Activated CD8-positive, alpha-beta T cell treated with anti-CD3 and anti-CD28 coated beads for 36 hours (primary cell): ENCODE results near the gene ASIC4. TPM values are rescaled to one million over a fixed set of nuclear protein-coding genes. Genes with fewer than 3 reads are reported as not detected.
A peak's percentile ranks its signal among the peaks of the same experiment; 100 is the strongest.

ENCODE experiments used
- ATAC-seq: fragments of 200-7000 bp; cut with Tn5 transposase; one replicate; pipeline ENCODE4 v1.10.0; 2021; ENCODE audit warnings: mild to moderate bottlenecking, moderate library complexity
- CTCF ChIA-PET: fragments of 350-600 bp; sonication (Branson Sonifier 250); formaldehyde crosslinking; loops from one replicate; lab custom pipeline; 2021; ENCODE audit warnings: antibody characterized with exemption; lab: Charles Lee
- POLR2A ChIA-PET: fragments of 350-600 bp; sonication (Branson Sonifier 250); formaldehyde crosslinking; loops from one replicate; lab custom pipeline; 2021; ENCODE audit warnings: antibody characterized with exemption; lab: Charles Lee
- DNase-seq: peaks from one replicate; pipeline ENCODE4 v3.0.0-alpha.2; 2020
- H3K27ac Mint-ChIP-seq: one replicate; pipeline ENCODE4 v1.8.0; 2021; ENCODE audit warnings: mild to moderate bottlenecking, mixed read lengths
- H3K27me3 Mint-ChIP-seq: one replicate; pipeline ENCODE4 v1.8.0; 2021; ENCODE audit warnings: mixed read lengths
- H3K36me3 Mint-ChIP-seq: one replicate; pipeline ENCODE4 v1.8.0; 2021; ENCODE audit warnings: low read depth, mixed read lengths
- H3K4me1 Mint-ChIP-seq: one replicate; pipeline ENCODE4 v1.8.0; 2021; ENCODE audit warnings: low read depth, mixed read lengths
- H3K4me3 Mint-ChIP-seq: one replicate; pipeline ENCODE4 v1.8.0; 2021; ENCODE audit warnings: mild to moderate bottlenecking, moderate library complexity, mixed read lengths
- H3K9me3 Mint-ChIP-seq: one replicate; pipeline ENCODE4 v1.8.0; 2021; ENCODE audit warnings: mixed read lengths
- CTCF ChIP-seq: fragments of 200-600 bp; IDR thresholded peaks from one replicate; pipeline ENCODE4 v1.8.0; 2022; ENCODE audit warnings: antibody characterized with exemption, mild to moderate bottlenecking
- intact Hi-C: fragments of 100-400 bp; cut with micrococcal nuclease; formaldehyde crosslinking; loops from one replicate; pipeline ENCODE4 v1.10.0; 2022
- total RNA-seq, 2 experiments: library from RNA; stranded (reverse); gene quantifications; one replicate each; pipeline ENCODE4 v1.2.3, GENCODE V29; 2021

Gene ASIC4
- total RNA-seq, 2 experiments from 2014 or later, result not detected

- no peak for ATAC-seq
- CTCF ChIA-PET, result interaction anchor here (0.6 to 11.5 kb wide), 29 partner anchors 12 to 424 kb away, joined by 3 to 283 read pairs (median 4); partner anchors contain the start of genes CHPF, DES and TMEM198
- no peak for TF ChIP-seq CTCF
- H3K27ac Mint-ChIP-seq, result no peak overlapping the region
- POLR2A ChIA-PET, result interaction anchor here (0.9 kb wide), 2 partner anchors 29 to 109 kb away, joined by 3 to 4 read pairs; partner anchors contain the start of gene DNPEP
- H3K27me3 Mint-ChIP-seq, result peaks cover 54% of the 10 kb centered on the region
- no peak overlapping the region for H3K4me3 Mint-ChIP-seq
- H3K4me1 Mint-ChIP-seq, result peaks cover 32% of the 10 kb centered on the region
- H3K9me3 Mint-ChIP-seq, result no peaks in the 10 kb centered on the region
- intact Hi-C loops, result loop anchor here (5.0 kb wide), 1 partner anchor 36 kb away; no protein-coding TSS in a partner anchor
- H3K36me3 Mint-ChIP-seq, result peaks cover 4% of the 10 kb centered on the region
- no peak for DNase-seq
Observed at GRCh38 chr2:219496247-219496824, 17.9 kb upstream of the ASIC4 start.

- Mint-ChIP-seq H3K36me3 (peaks cover 6% of the 10 kb centered on the region), H3K4me1 (peaks cover 34% of the 10 kb centered on the region), H3K9me3 (no peaks in the 10 kb centered on the region), H3K4me3 (peak overlapping the region; percentile 92), H3K27me3 (peaks cover 52% of the 10 kb centered on the region), H3K27ac (no peak overlapping the region)
- no peak for TF ChIP-seq CTCF
- no peak for DNase-seq
- intact Hi-C loops, result loop anchor here (5.0 kb wide), 1 partner anchor 35 kb away; no protein-coding TSS in a partner anchor
- ChIA-PET POLR2A (interaction anchor here (0.9 kb wide), 2 partner anchors 29 to 109 kb away, joined by 3 to 4 read pairs; partner anchors contain the start of gene DNPEP), CTCF (interaction anchor here (0.7 to 11.5 kb wide), 10 partner anchors 12 to 94 kb away, joined by 3 to 283 read pairs (median 4); partner anchors contain the start of genes CHPF and TMEM198)
- ATAC-seq, result no peak
Observed at GRCh38 chr2:219496825-219497494, 17.3 kb upstream of the ASIC4 start.

GRCh38 chr2:219497495-219498279 is 16.6 kb upstream of the ASIC4 start:
- H3K27ac Mint-ChIP-seq, result no peak overlapping the region
- peaks cover 48% of the 10 kb centered on the region for H3K27me3 Mint-ChIP-seq
- DNase-seq, result peak; percentile 36
- TF ChIP-seq CTCF, result no peak
- no peak for ATAC-seq
- intact Hi-C loops, result loop anchor here (5.0 kb wide), 1 partner anchor 35 kb away; no protein-coding TSS in a partner anchor
- CTCF ChIA-PET, result interaction anchor here (0.8 to 11.5 kb wide), 12 partner anchors 12 to 109 kb away, joined by 3 to 283 read pairs (median 14); partner anchors contain the start of genes CHPF, DNPEP and TMEM198
- POLR2A ChIA-PET, result interaction anchor here (0.6 to 1.7 kb wide), 4 partner anchors 12 to 90 kb away, joined by 3 to 4 read pairs (median 4); no protein-coding TSS in a partner anchor
- H3K4me1 Mint-ChIP-seq, result peaks cover 34% of the 10 kb centered on the region
- H3K4me3 Mint-ChIP-seq, result peak overlapping the region; percentile 92
- H3K36me3 Mint-ChIP-seq, result peaks cover 7% of the 10 kb centered on the region
- H3K9me3 Mint-ChIP-seq, result no peaks in the 10 kb centered on the region

GRCh38 chr2:219498280-219499057 is 15.8 kb upstream of the ASIC4 start, which contains the start of gene GMPPA:
TSS of gene GMPPA (plus strand) at chr2:219498891. CDS start at chr2:219499976, 1,085 bp downstream.
- DNase-seq (peak; percentile 97), ATAC-seq (peak; percentile 96)
- H3K27me3 Mint-ChIP-seq, result peaks cover 43% of the 10 kb centered on the region
- peak within 1 kb of the TSS; percentile 92 for H3K4me3 Mint-ChIP-seq
- H3K4me1 Mint-ChIP-seq, result peaks cover 34% of the 10 kb centered on the region
- intact Hi-C loops, result loop anchor here (5.0 kb wide), 1 partner anchor 34 kb away; no protein-coding TSS in a partner anchor
- no peak for TF ChIP-seq CTCF
- CTCF ChIA-PET, result interaction anchor here (0.6 to 11.5 kb wide), 16 partner anchors 11 to 600 kb away, joined by 3 to 283 read pairs (median 5); partner anchors contain the start of genes CHPF, DNPEP and TMEM198
- POLR2A ChIA-PET, result interaction anchor here (0.6 to 1.7 kb wide), 5 partner anchors 11 to 134 kb away, joined by 3 to 4 read pairs (median 3); no protein-coding TSS in a partner anchor
- no peaks in the 10 kb centered on the region for H3K9me3 Mint-ChIP-seq
- peaks cover 7% of the 10 kb centered on the region for H3K36me3 Mint-ChIP-seq
- H3K27ac Mint-ChIP-seq, result peak within 1 kb of the TSS; percentile 87
